ENCODE measurements around the gene ATAD2B.
A peak's percentile ranks its signal among the peaks of the same experiment; 100 is the strongest.
"Not testable (repeated sequence)": the region's sequence is repeated elsewhere in the genome, so short reads cannot be mapped to it uniquely, and the experiment has no call there.

ATAD2B gene

GRCh38 chr2:23926750-23927571, at the start of gene ATAD2B:
Gene ATAD2B, minus strand, starts transcription at chr2:23927123. Its CDS starts 353 bp downstream, at chr2:23926770.
- DNase-seq, result peak; percentile 85

- no peak for DNase-seq
Measured at GRCh38 chr2:23967846-23968245, 40.9 kb upstream of the ATAD2B start.

- no peak for DNase-seq
Measured at GRCh38 chr2:23954325-23955014, 27.5 kb upstream of the ATAD2B start.

- no peak for DNase-seq
Measured at GRCh38 chr2:23953625-23954024, 26.7 kb upstream of the ATAD2B start.

- DNase-seq, result not testable (repeated sequence)
Measured at GRCh38 chr2:23952558-23952957, 25.6 kb upstream of the ATAD2B start.

GRCh38 chr2:23947350-23947749, 20.4 kb upstream of the ATAD2B start:
- DNase-seq, result no peak

GRCh38 chr2:23944976-23945375, 18.1 kb upstream of the ATAD2B start:
- DNase-seq, result no peak

GRCh38 chr2:23944527-23944926, 17.6 kb upstream of the ATAD2B start:
- DNase-seq, result no peak

GRCh38 chr2:23943666-23944065, 16.7 kb upstream of the ATAD2B start:
- no peak for DNase-seq

- DNase-seq, result no peak
Measured at GRCh38 chr2:23941644-23942043, 14.7 kb upstream of the ATAD2B start.

GRCh38 chr2:23940718-23941620, 14.0 kb upstream of the ATAD2B start:
- no peak for DNase-seq

GRCh38 chr2:23939987-23940717, 13.2 kb upstream of the ATAD2B start, which contains the start of gene UBXN2A:
Gene UBXN2A, plus strand, starts transcription at chr2:23940463. Its CDS starts 17,852 bp downstream, at chr2:23958315.
- DNase-seq, result peak; percentile 56

- no peak for DNase-seq
Measured at GRCh38 chr2:23934259-23934658, 7.3 kb upstream of the ATAD2B start.

- DNase-seq, result no peak
Measured at GRCh38 chr2:23926290-23926749, 603 bp downstream of the ATAD2B start.

- peak; percentile 28 for DNase-seq
Measured at GRCh38 chr2:23925702-23926289, 1.1 kb downstream of the ATAD2B start.

- DNase-seq, result no peak
Measured at GRCh38 chr2:23924589-23925359, 2.1 kb downstream of the ATAD2B start.

GRCh38 chr2:23918837-23919489, 8.0 kb downstream of the ATAD2B start:
- DNase-seq, result no peak

- no peak for DNase-seq
Measured at GRCh38 chr2:23916727-23917405, 10.1 kb downstream of the ATAD2B start.

GRCh38 chr2:23915327-23915726, 11.6 kb downstream of the ATAD2B start:
- no peak for DNase-seq

GRCh38 chr2:23912054-23912453, 14.9 kb downstream of the ATAD2B start:
- DNase-seq, result no peak
